Adrenal gland (tissue), 12 donors: Measurements from ENCODE around the gene RIBC1. TPM values are rescaled to one million over a fixed set of nuclear protein-coding genes. Genes with fewer than 3 reads are reported as not detected.

Experiments used
- DNase-seq, 7 donors: peaks; one replicate each; pipeline ENCODE4 v3.0.0-alpha.2; 2019 to 2020
- H3K27ac ChIP-seq, 5 donors: fragments of 200-600 bp; sonication (generic) in 4 of 5; 1 replicate in 3 of 5; 2 replicates in 2 of 5; pipeline versions ENCODE4 v1.5.1 to v1.8.0; 2016 to 2020; ENCODE audit warnings: mild to moderate bottlenecking in 1 of 5
- H3K27me3 ChIP-seq: fragments of 200-600 bp; 2 replicates; pipeline ENCODE4 v1.8.0; 2021
- H3K36me3 ChIP-seq, 2 donors: fragments of 200-600 bp; replicated peaks in 1 of 2; 1 replicate in 1 of 2; 2 replicates in 1 of 2; pipeline versions ENCODE4 v1.5.1 to v1.8.0; 2018 to 2022
- H3K4me1 ChIP-seq, 2 donors: fragments of 200-600 bp; replicated peaks in 1 of 2; 1 replicate in 1 of 2; 2 replicates in 1 of 2; pipeline versions ENCODE4 v1.5.1 to v1.8.0; 2018 to 2021
- H3K4me3 ChIP-seq, 4 donors: fragments of 200-600 bp; sonication (generic) in 3 of 4; one replicate each; pipeline ENCODE4 v1.5.1; 2016 to 2018
- H3K9me3 ChIP-seq, 3 donors: fragments of 200-600 bp; sonication (generic) in 1 of 3; replicated peaks in 1 of 3; 1 replicate in 2 of 3; 2 replicates in 1 of 3; pipeline versions ENCODE4 v1.5.1 to v1.8.0; 2016 to 2021
- POLR2A ChIP-seq, 2 donors: fragments of 450-650 bp; IDR thresholded peaks; one replicate each; pipeline ENCODE4 v1.6.1; 2017; ENCODE audit warnings: antibody characterized with exemption in 2 of 2, mild to moderate bottlenecking in 2 of 2, moderate library complexity in 1 of 2
- WGBS, 4 donors: extraction: QIAGEN DNeasy Blood & Tissue Kit in 2 of 4; methylation state at CpG; one replicate each; pipeline versions ENCODE4 v1.1.5 to v1.1.7; 2013 to 2017; 5-methylcytosine and 5-hydroxymethylcytosine counted together
- intact Hi-C, 2 donors: fragments of 100-400 bp; cut with DNase I; formaldehyde crosslinking; loops; one replicate each; pipeline versions ENCODE4 v1.14.1 to v1.15.0; 2022 to 2023
- microRNA-seq, 3 donors: library from miRNA; unstranded; fragments of <30 nt; microRNA quantifications; one replicate each; pipeline ENCODE4, GENCODE V29; 2017 to 2020
- polyA plus RNA-seq, 3 donors: library from polyadenylated mRNA; stranded (reverse); fragments of 200-250 nt in 2 of 3; fragments of 350-450 nt in 1 of 3; fragmentation: Illumina TruSeq in 1 of 3; extraction: RNeasy Lipid Tissue Mini Kit (QIAGEN cat#74804) in 1 of 3; gene quantifications; one replicate each; pipeline ENCODE4 v1.2.3, GENCODE V29; 2013 to 2014
- small RNA-seq, 2 donors: library from RNA; depleted of rRNA; stranded (forward); fragments of <200 nt; gene quantifications; one replicate each; pipeline ENCODE3, GENCODE V24; 2016
- total RNA-seq, 9 donors: library from RNA; depleted of rRNA in 4 of 9; stranded (reverse); fragments of >200 nt in 4 of 9; fragments of 120-200 nt in 1 of 9; fragmentation: NEBNext Ultra II Directional in 1 of 9; extraction: Animal tissue kit (Norgen Biotek cat#: 25700) in 1 of 9; gene quantifications; one replicate each; pipeline versions ENCODE4 v1.1.0 to v1.2.4, GENCODE V29; 2013 to 2023
- TF ChIP-seq, protein P1 (sequence below), 6 experiments: fragments of 450-650 bp in 4 of 6; fragments of 200-600 bp in 2 of 6; sonication (generic) in 1 of 6; IDR thresholded peaks; 1 replicate in 5 of 6; 2 replicates in 1 of 6; pipeline versions ENCODE4 v1.5.1 to v1.8.0; 2016 to 2021; ENCODE audit warnings: antibody characterized with exemption in 6 of 6, mild to moderate bottlenecking in 2 of 6, moderate library complexity in 1 of 6
- donor health status: healthy with polysubstance abuse.
- donor health status: Bipolar disorder and iron deficiency.
- donor health status: DM: yes; HTN: yes; CAD: no.
- donor health status: DM: no; HTN: no; CAD: no.
- donor health status: DM: no; HTN: no; CAD: no.
- donor health status: DM: yes; HTN: yes; CAD: no.

Gene RIBC1
- total and polyA plus RNA-seq, 12 donors = 0.18 to 8.6 (median 3.6) TPM

- 77 to 87% (median 83%) methylated on average over 5 of the region's 5 CpGs for WGBS, 4 donors
- no peak overlapping the region for H3K4me3 ChIP-seq
Measured at GRCh38 chrX:53479301-53479700, 56.6 kb downstream of the RIBC1 start.

More at GRCh38 chrX:53479301-53479700, 56.6 kb downstream of the RIBC1 start:
- intact Hi-C loops = no loop called here
- Histone ChIP-seq H3K36me3 (no peaks in the 10 kb centered on the region), H3K27me3 (peaks cover 9% of the 10 kb centered on the region), H3K9me3 (no peaks in the 10 kb centered on the region), H3K27ac (no peak overlapping the region), H3K4me1 (no peaks in the 10 kb centered on the region)
- DNase-seq = no peak
- TF ChIP-seq, protein P1, sequence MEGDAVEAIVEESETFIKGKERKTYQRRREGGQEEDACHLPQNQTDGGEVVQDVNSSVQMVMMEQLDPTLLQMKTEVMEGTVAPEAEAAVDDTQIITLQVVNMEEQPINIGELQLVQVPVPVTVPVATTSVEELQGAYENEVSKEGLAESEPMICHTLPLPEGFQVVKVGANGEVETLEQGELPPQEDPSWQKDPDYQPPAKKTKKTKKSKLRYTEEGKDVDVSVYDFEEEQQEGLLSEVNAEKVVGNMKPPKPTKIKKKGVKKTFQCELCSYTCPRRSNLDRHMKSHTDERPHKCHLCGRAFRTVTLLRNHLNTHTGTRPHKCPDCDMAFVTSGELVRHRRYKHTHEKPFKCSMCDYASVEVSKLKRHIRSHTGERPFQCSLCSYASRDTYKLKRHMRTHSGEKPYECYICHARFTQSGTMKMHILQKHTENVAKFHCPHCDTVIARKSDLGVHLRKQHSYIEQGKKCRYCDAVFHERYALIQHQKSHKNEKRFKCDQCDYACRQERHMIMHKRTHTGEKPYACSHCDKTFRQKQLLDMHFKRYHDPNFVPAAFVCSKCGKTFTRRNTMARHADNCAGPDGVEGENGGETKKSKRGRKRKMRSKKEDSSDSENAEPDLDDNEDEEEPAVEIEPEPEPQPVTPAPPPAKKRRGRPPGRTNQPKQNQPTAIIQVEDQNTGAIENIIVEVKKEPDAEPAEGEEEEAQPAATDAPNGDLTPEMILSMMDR (IDR thresholded peaks at IDR 0.05) = no peak
- no peak for TF ChIP-seq POLR2A (IDR thresholded peaks at IDR 0.05)

Small RNAs within 50 kb of the gene (microRNA-seq; reads per million reads assigned to microRNA genes)
- gene MIR6857 = 0 reads per million in 3 donors

Small RNAs within 50 kb of the gene (small RNA-seq; reads per million reads assigned to genes)
- gene MIR6857 (0 reads per million in 2 donors), gene VTRNA3-1P (0 to 0.08 reads per million in 2 donors)

Other genes starting within 250 kb of the RIBC1 start
- 100 to 1,000 TPM in 5 of 9 donors, 10 to 100 TPM in 4; 42.9 to 143 (median 109) TPM for gene KDM5C, start 197.7 kb upstream of the RIBC1 start, total RNA-seq
- gene KDM5C, start 197.7 kb upstream of the RIBC1 start, polyA plus RNA-seq = 10 to 100 TPM; 40.7 to 86.2 (median 43.3) TPM
- gene IQSEC2, start 141.3 kb upstream of the RIBC1 start, total RNA-seq = 10 to 100 TPM in 8 of 9 donors, 1 to 10 TPM in 1; 2.4 to 56.1 (median 37.5) TPM
- gene IQSEC2, start 141.3 kb upstream of the RIBC1 start, polyA plus RNA-seq = 10 to 100 TPM; 18.4 to 67.9 (median 58.3) TPM
- 10 to 100 TPM; 18.7 to 51.6 (median 43.4) TPM for gene SMC1A, start 219 bp upstream of the RIBC1 start, total RNA-seq
- 10 to 100 TPM in 2 of 3 donors, 1 to 10 TPM in 1; 7.6 to 41.5 (median 20.4) TPM for gene SMC1A, start 219 bp upstream of the RIBC1 start, polyA plus RNA-seq
- gene HSD17B10, start 11.5 kb downstream of the RIBC1 start, total RNA-seq = 100 to 1,000 TPM; 102 to 172 (median 123) TPM
- gene HSD17B10, start 11.5 kb downstream of the RIBC1 start, polyA plus RNA-seq = 100 to 1,000 TPM in 2 of 3 donors, 10 to 100 TPM in 1; 64.5 to 177 (median 139) TPM